Psoas muscle (tissue), 8 donors: ENCODE measurements around the gene OR1S1. TPM values are rescaled to one million over a fixed set of nuclear protein-coding genes. Genes with fewer than 3 reads are reported as not detected.

Source experiments
- ATAC-seq, 4 donors: fragments of 200-7000 bp; cut with Tn5 transposase; one replicate each; pipeline ENCODE4 v1.9.1; 2020; ENCODE audit warnings: moderate library complexity in 3 of 4, mild to moderate bottlenecking in 2 of 4
- DNase-seq, 2 donors: peaks; one replicate each; pipeline ENCODE4 v3.0.0-alpha.2; 2020
- H3K27ac ChIP-seq: fragments of 200-600 bp; one replicate; pipeline ENCODE4 v1.8.0; 2022
- H3K27me3 ChIP-seq, 3 donors: fragments of 200-600 bp in 1 of 3; one replicate each; pipeline versions ENCODE4 v1.6.1 to v1.8.0; 2013 to 2022; ENCODE audit warnings: low read length in 2 of 3, mild to moderate bottlenecking in 2 of 3, moderate library complexity in 1 of 3; ENCODE audit not compliant: insufficient read depth in 3 of 3
- H3K36me3 ChIP-seq, 2 donors: fragments of 200-600 bp in 1 of 2; one replicate each; pipeline versions ENCODE4 v1.6.1 to v1.8.0; 2013 to 2022; ENCODE audit warnings: low read depth in 1 of 2, mild to moderate bottlenecking in 1 of 2, moderate library complexity in 1 of 2; ENCODE audit not compliant: insufficient read depth in 1 of 2
- H3K4me1 ChIP-seq: fragments of 200-600 bp; one replicate; pipeline ENCODE4 v1.8.0; 2022
- H3K4me3 ChIP-seq: fragments of 200-600 bp; one replicate; pipeline ENCODE4 v1.8.0; 2022; ENCODE audit warnings: mild to moderate bottlenecking
- H3K9me3 ChIP-seq: fragments of 200-600 bp; one replicate; pipeline ENCODE4 v1.8.0; 2022
- CTCF ChIP-seq: fragments of 200-600 bp; IDR thresholded peaks from one replicate; pipeline ENCODE4 v1.8.0; 2022; ENCODE audit warnings: antibody characterized with exemption
- WGBS, 3 donors: extraction: QIAGEN DNeasy Blood & Tissue Kit; methylation state at CpG; one replicate each; pipeline versions ENCODE4 v1.1.6 to v1.1.7; 2013; 5-methylcytosine and 5-hydroxymethylcytosine counted together
- intact Hi-C, 2 donors: fragments of 100-400 bp; cut with DNase I; formaldehyde crosslinking; loops; one replicate each; pipeline versions ENCODE4 v1.11.0 to v1.14.2; 2022
- polyA plus RNA-seq, 3 donors: library from polyadenylated mRNA; stranded (reverse); fragments of 200-250 nt; gene quantifications; one replicate each; pipeline ENCODE4 v1.2.3, GENCODE V29; 2013
- total RNA-seq, 4 donors: library from RNA; stranded (reverse); fragmentation: NEBNext Ultra II Directional in 2 of 4; extraction: Animal tissue kit (Norgen Biotek cat#: 25700) in 2 of 4; gene quantifications; one replicate each; pipeline versions ENCODE4 v1.2.1 to v1.2.4, GENCODE V29; 2021 to 2023
- donor health status: healthy with polysubstance abuse.
- donor health status: DM: no; HTN: no; CAD: no; lungs with moderate emphysema.
- donor health status: Bipolar disorder and iron deficiency.
- donor health status: healthy.
- donor health status: DM: yes; HTN: yes; CAD: no.
- donor health status: DM: no; HTN: no; CAD: no.
- donor health status: DM: no; HTN: no; CAD: no.
- donor health status: DM: yes; HTN: yes; CAD: no.

Gene OR1S1
- total and polyA plus RNA-seq, 7 donors: not detected

- no peak overlapping the region for H3K27ac ChIP-seq
- intact Hi-C loops: no loop called here
- ATAC-seq (no peak), DNase-seq (no peak)
- TF ChIP-seq CTCF: no peak
- H3K9me3 ChIP-seq: no peaks in the 10 kb centered on the region
- H3K4me1 ChIP-seq: no peaks in the 10 kb centered on the region
- no peaks in the 10 kb centered on the region for H3K27me3 ChIP-seq
- H3K4me3 ChIP-seq: no peak overlapping the region
- no peaks in the 10 kb centered on the region for H3K36me3 ChIP-seq
Observed at GRCh38 chr11:58216476-58216875, 4.0 kb downstream of the OR1S1 start.

- 73 to 78% (median 78%) methylated on average over 7 of the region's 7 CpGs for WGBS, 3 donors
- Histone ChIP-seq H3K9me3 (no peaks in the 10 kb centered on the region), H3K4me1 (no peaks in the 10 kb centered on the region), H3K36me3 (no peaks in the 10 kb centered on the region), H3K27me3 (no peaks in the 10 kb centered on the region), H3K4me3 (no peak overlapping the region), H3K27ac (no peak overlapping the region)
- intact Hi-C loops: no loop called here
- TF ChIP-seq CTCF: no peak
- no peak for DNase-seq
- no peak for ATAC-seq
Observed at GRCh38 chr11:58222721-58223120, 10.2 kb downstream of the OR1S1 start.

- intact Hi-C loops: no loop called here
- Histone ChIP-seq H3K27me3 (no peaks in the 10 kb centered on the region), H3K4me3 (no peak overlapping the region), H3K36me3 (no peaks in the 10 kb centered on the region), H3K27ac (no peak overlapping the region), H3K4me1 (no peaks in the 10 kb centered on the region), H3K9me3 (no peaks in the 10 kb centered on the region)
- no peak for DNase-seq
- ATAC-seq: no peak
- no peak for TF ChIP-seq CTCF
- WGBS, 3 donors: 89 to 95% (median 93%) methylated on average over 32 of the region's 32 CpGs
Observed at GRCh38 chr11:58227956-58228615, 15.6 kb downstream of the OR1S1 start.

- TF ChIP-seq CTCF: no peak
- DNase-seq (no peak), ATAC-seq (no peak)
- peaks cover 4% of the 10 kb centered on the region for H3K9me3 ChIP-seq
- intact Hi-C loops: no loop called here
- no peaks in the 10 kb centered on the region for H3K4me1 ChIP-seq
- no peaks in the 10 kb centered on the region for H3K36me3 ChIP-seq
- WGBS, 3 donors: 95 to 98% (median 97%) methylated on average over 2 of the region's 2 CpGs
- H3K27me3 ChIP-seq: peaks cover 0 to 1% (median 0%) of the 10 kb centered on the region in 3 donors
- no peak overlapping the region for H3K4me3 ChIP-seq
- no peak overlapping the region for H3K27ac ChIP-seq
Observed at GRCh38 chr11:58243954-58244353, 31.4 kb downstream of the OR1S1 start.

GRCh38 chr11:58254936-58255335 lies 42.4 kb downstream of the OR1S1 start:
- 76 to 83% (median 82%) methylated on average over 1 of the region's 1 CpG for WGBS, 3 donors

More at GRCh38 chr11:58254936-58255335, 42.4 kb downstream of the OR1S1 start:
- no peak overlapping the region for H3K4me3 ChIP-seq
- intact Hi-C loops: no loop called here
- no peaks in the 10 kb centered on the region for H3K27me3 ChIP-seq
- H3K27ac ChIP-seq: no peak overlapping the region
- peaks cover 13% of the 10 kb centered on the region for H3K9me3 ChIP-seq
- no peak for DNase-seq
- TF ChIP-seq CTCF: no peak
- H3K36me3 ChIP-seq: no peaks in the 10 kb centered on the region
- ATAC-seq: no peak
- no peaks in the 10 kb centered on the region for H3K4me1 ChIP-seq
